ENCODE measurements around the gene CIB4.
"Not testable (repeated sequence)": the region's sequence is repeated elsewhere in the genome, so short reads cannot be mapped to it uniquely, and the experiment has no call there.

CIB4 gene

DNA sequence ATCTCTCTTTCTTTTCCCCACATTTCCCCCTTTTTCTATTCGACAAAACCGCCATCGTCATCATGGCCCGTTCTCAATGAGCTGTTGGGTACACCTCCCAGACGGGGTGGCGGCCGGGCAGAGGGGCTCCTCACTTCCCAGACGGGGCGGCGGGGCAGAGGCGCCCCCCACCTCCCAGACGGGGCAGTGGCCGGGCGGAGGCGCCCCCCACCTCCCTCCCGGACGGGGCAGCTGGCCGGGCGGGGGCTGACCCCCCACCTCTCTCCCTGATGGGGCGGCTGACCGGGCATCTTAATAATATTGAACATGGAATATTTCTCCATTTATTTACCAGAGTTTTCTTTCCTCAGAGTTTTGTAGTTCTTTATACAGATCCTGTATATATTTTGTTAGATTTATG lies 24.1 kb upstream of the CIB4 start:
- not testable (repeated sequence) for DNase-seq

DNA sequence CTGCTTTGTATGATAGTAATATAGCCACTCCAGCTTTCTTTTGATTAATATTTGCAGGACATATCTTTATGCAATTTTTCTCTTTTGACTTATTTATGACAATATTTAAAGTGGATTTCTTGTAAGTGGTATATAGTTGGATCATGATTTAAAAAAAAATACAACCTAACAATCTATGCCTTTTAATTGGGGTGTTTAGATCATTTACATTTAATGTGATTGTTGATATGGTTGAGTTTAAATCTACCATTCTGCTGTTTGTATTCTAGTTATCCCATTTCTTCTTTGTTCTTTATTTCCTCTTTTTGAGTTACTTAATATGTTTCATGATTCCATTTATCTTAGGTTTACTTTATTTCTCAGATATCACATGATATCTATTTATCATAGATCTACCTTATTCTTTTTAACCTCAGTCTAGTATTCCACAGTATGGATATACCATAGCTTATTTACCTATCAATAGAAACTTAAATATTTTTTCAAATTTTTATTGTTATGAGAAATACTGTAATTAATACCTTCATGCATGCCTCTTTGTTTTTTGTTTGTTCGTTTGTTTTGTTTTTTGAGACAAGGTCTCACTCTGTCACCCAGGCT lies 19.3 kb upstream of the CIB4 start:
- no peak for DNase-seq

DNA sequence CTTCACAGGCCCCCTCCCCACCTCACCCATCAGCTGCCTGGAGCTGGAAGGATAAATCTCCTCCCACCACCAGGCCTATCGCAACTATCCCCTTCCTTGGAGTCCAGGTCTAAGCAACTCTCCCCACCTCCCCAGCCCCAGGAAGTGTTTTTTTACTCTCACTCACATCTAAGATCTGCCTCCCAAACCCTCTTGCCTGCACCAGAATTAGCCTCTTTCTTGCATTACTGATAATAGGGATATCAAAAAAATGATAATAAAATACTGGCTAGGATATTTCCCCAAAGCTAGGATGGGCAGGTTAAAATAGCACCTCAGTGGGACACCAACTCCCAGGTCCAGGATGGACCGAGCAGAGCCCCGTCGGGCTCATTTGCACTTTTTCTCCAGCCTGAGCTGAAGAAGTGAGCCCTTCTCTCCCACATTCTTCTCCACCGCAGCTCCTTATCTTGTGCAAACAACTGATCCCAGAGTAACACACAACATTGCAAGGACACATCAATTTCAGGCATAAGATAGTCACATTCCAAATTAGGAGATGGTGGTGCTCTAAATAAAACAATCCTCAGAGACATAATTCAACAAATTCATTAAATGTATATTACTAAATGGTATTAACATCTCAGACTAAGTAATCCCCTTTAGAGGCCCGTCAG lies 17.7 kb upstream of the CIB4 start:
- no peak for DNase-seq

DNA sequence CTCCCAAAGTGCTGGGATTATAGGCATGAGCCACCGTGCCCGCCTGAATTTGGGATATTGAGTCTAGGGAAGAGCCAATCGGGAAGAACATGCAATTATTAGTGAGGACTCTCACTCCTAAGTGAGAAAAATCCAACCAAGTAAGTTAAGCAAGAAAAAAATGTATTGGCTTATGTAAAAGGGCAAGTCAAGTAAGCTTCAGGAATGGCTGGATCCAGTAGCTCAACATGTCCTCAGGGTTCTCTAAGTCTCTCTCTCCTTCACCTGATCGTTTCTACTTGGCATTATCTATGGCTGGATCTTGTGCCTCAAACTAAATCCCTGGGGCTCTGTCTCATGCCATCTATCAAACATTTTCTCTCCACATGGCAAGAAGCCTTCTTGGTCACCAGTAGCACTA lies 16.1 kb upstream of the CIB4 start:
- no peak for DNase-seq

DNA sequence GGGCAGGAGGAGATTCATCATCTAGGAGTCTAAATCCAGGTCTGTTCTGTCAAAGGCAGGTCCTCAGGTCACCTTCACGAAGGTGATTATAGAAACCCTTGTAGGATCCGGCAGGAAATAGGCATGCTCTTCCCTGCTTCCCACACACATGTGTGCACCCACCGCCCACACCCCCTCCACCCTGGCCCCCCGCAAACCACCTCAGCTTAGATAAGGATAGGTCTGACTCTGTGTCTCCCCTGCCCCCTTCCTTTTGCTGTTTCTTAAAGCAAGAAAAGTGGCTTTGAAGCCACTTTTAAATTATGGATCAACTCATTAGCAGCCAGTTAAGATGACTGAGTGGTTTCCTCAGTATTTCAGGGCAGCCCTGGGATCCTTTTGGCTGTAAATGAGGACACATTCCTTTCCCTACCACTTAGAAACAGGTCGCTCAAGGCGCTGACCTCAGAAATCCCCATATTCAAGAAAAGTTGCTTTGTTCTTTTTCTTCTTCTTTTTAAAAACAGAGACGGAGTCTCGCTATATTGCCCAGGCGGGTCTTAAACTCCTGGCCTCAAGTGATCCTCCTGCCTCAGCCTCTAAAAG lies 14.5 kb upstream of the CIB4 start:
- DNase-seq = no peak

DNA sequence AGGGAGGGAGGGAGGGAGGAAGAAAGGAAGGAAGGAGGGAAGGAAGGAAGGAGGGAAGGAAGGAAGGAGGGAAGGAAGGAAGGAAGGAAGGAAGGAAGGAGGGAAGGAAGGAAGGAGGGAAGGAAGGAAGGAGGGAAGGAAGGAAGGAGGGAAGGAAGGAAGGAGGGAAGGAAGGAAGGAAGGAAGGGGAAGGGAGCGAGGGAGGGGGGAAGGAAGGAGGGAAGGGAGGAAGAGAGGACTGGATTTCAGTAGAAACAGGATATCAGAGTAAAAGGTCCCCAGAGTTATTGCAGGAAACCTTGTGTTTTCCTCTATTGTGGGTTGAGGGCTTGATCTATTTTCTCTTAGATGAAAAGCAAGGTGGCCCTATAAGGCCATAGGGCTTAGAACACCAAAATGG lies 14.0 kb upstream of the CIB4 start:
- not testable (repeated sequence) for DNase-seq

DNA sequence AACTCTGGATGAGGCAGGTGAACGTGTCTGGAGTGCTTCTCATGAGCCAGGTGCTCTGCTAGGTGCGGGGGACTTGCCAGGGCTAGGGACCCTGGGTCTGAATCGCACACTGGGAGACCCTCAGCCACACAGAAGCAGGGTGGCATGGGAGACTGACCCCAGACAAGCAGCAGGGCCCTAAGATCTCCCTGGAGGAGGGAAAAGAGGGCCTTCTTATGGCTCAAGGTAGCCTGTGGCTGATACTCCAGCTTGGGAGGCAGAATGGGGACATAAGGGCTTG lies 12.8 kb upstream of the CIB4 start:
- DNase-seq = no peak

DNA sequence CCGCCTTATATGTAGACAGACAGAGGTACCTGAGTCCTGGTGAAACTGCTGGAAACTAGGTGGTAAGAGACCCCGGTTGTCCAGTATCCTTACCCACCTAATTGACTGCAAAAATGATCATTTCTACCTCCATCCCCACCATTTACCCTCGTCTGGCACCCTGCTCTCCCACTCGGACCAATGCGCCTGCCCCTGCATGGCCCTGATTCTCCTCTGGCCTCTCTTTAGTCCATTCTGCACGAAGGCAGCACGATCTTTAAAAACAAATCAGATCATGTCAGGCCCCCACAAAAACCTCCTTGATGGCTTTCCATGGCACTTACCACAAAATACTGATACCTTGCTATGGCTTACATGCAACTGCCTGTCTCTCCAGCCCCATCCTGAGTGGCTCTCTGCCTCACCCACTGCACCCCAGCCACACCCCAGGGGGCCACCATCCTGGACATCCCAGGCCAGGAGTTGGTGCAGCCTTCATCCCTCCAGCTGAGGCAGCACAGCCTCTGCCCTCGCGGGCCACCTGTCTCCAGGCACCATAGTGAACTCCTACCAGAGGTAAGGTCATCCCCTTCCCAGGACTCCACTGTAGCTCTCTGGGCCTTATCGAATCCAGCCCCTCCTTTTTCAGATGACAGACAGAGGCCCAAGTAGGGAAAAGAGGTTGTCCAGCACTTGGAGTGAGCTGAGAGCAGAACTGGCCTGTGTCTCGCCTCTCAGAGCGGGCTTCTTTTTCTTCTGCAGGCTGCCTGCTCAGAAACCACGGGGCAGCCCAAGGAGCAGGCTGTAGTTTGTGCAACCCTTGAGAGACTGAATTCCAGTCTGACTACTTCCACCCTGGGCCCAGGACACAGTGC lies 12.3 kb upstream of the CIB4 start:
- DNase-seq = no peak

DNA sequence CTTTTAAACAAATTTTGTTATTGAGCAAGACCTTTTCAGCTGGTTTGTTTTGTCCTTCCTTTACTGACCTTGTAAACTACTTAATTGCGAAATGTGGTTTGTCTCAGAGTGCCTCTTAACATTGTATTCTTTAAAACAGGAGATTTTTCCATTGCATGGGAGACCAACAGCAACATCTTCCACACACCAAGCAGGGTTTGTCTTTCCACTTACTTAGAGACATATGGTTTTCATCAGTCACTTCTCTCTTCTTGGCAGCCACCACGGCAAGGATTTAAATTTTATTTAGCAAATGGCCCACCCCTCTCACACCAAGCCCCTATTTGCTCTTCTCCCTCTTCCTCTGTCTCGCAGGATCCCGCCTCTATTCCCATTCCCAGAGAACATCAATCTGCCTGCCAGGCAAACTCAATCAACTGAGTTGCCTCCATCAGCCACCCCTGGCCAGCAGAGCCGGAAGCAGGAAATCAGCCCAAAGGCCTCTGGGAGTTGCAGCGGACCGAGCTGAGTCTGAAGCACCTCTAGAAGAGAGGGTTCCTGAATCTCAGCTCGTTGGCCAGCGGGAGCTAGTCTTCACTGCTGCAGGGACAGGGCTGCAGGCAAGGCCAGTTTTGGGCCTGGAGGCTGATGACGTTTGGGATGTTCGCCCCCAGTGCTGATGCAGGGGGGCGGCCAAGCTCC lies 11.3 kb upstream of the CIB4 start:
- DNase-seq = no peak

DNA sequence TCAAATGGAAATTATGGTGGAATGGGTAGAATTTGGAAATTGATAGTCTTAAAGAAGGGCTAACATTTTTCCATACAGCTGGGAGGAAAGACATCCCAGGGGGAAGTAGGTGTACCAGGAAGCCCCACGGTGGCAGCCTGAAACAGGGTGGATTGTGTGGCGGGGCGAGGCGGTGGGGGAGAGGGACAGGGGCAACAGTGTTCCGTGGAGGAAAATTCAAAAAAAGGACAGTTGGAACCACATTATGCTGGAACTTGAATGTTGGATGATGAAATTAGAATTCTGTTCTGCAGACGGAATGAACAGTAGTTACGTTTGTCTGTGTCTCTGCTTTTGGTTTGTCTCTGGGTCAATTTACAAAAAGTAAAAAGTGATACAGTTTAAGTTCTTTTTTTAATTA lies 10.6 kb upstream of the CIB4 start:
- no peak for DNase-seq

DNA sequence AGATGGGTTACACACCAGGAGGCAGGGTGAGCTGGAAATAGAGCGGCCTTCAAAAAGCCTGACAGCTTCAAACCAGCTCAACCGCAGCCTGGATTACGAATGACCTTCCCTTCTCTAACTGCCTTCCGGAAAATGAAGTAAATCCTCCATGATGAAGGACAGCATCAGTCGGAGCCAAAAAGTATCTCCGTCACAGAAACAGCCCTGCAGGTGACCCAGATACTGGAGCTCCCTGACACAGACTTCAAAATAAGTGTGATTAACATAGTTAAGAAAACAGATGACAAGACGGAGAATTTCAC lies 10.3 kb upstream of the CIB4 start:
- DNase-seq = no peak

DNA sequence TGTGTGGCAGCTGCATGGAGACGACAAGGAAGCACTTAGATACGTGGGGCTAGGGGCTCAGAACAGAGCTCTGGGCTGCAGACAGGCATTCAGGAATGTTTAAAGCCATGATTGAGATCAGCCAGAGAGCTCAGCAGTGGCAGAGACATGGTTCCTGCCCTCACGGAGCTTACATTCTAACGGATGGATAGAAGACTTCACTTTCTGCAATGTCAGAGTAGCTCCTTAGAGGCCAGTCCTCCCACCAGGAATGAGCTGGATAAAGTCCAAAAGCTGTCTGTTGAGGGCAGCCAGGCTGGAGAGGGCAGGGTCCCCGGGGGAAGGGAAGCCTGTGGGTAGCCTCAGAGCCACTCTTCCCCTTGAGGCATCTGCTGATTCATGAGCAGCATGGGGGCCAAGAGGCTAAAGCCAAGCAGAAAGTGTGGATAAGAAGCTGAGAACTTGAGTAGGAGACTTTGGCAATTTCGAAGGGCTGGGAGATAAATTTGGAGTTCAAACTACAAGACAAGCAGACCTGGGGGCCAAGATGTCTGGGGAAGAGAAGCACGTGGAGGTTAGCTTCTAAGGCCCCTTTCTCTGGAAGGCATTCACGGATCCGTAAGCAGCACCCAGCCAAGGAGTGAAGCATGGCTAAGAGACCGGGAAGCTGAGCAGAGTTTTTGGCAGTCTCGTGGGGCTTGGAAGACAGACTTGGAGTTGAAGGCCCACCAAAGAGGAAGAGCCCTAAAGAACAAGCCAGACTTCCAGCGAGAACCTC lies 9.7 kb upstream of the CIB4 start:
- no peak for DNase-seq

DNA sequence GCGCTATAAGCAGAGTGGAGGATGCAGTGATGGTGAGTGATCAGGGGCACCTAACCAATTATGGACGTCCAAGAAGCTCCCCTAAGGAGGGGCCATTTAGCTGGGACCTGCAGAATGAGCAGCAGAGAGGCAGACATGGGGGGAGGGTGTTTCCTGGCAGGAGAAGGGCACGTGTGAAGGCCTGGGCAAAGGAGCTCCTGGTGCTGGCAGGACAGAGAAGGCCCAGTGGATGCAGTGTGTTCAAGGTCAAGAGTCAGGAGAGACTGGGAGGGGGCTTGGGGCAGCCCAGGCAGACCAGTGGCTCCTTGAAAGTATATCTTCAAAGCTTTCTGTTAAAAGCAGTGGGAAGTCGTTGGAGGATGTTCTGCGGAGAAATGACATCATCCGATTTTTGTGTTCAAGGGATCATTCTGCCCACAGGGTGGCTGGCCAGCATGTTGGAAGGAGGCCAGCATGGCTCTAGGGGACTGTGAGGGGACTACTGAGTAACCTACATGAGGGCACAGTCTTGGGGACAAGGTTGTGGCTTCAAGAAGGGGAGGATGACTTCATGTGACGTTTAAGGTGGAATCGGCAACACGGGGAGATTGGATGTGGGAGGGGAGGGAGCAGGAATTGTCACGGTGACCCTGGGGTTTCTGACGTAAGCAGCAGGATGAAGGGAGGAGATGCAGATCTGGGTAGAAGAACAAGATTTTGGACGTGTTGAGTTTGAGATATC lies 9.0 kb upstream of the CIB4 start:
- no peak for DNase-seq

DNA sequence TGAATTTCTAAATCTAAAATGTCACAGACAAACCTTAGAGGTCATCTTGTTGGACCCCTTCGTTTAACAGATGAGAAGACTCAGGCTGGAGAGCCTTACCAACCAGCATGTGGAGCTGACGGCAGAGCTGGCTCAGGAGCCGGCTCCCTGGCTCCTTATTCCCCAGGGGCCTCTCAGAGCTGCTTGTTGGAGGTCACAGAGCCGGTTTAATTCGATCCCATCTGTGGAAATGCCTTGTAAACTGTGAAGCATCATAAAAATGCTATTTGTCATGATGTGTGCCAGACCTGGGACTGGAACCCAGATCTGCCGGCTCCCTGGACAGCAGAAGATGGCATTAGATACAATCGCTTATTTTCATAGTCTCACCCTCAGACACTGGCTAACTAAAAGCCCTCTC lies 8.2 kb upstream of the CIB4 start:
- no peak for DNase-seq

DNA sequence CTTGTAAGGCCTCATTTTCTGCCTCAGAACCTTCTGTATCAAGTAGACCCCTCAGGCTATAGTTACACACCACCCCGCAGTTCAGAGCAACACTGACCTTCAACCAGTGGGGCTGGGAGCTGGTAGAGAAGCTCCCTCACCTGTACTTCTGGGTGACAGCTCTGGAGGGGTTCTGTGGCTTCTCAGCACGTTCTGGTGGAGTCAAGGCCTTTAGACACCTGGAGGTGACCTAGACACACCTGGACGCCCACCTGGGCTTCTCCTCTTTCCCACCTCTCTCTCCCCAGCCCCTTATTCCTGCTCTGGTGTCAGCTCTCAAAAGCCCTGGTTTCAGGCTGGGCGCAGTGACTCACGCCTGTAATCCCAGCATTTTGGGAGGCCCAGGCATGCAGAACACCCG lies 7.3 kb upstream of the CIB4 start:
- no peak for DNase-seq

DNA sequence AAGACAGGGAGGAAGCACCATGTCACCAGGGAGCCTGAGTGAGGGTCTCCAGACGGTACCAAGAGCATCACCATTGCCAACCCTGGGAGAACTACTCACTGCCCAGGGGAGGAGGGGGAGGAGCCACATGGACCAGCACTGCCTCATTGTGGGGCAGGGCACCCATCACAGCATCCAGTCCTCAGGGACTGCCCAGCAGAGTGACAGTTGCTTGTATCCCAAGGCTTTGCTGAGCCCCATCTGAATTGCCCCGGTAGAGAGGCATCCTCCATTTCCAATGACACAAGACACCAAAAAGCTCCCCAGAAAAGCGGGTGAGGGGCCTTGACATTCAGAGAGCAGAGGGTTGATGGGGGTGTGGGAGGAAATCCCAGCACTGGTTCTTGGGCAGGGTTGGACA lies 6.8 kb upstream of the CIB4 start:
- DNase-seq = no peak

DNA sequence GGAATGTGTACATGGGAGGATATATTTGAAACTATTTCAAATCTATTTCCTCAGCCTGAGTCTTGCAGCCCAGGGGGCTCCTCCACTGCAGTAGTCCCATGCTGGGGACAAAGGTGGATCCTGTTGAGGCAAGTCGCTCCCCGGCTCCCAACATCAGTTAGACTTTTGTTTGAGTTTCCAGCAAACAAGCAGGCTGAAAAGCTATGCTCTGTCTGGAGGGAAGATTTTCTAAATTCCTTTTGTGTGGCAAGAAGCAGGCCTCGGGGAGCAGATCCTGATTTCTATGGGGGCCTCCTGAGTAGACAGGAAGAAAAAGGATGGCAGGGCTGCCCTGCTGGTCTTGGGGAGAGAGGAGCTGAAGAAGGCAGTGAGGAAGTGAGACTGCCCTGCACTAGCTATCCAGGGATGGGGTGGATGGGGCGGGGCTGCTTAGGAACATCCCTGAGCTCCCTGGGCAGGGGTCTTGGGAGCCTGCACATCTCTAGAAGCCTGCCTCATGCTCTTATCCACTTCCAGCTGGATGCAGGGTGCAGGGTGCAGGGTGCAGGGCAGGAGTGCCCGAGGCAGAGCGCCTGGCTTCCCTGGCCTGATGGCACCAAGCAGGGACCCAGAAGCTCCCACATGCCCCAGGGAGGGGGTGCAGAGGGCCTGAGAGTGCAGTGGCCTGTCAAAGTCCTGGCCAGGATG lies 6.0 kb upstream of the CIB4 start:
- no peak for DNase-seq

DNA sequence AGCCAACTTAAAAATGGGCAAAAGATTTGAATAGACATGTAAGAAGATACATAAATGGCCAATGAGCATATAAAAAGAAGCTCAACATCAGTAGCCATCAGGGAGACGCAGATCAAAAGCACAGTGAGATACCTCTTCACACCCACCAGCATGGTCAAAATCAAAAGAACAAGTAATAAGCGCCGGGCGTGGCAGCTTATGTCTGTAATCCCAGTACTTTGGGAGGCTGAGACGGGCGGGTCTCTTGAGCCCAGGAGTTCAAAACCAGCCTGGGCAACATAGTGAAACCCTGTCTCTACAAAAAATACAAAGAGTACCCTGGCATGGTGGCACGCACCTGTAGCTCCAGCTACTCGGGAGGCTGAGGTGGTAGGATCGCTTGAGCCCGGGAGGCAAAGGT lies 4.6 kb upstream of the CIB4 start:
- no peak for DNase-seq

DNA sequence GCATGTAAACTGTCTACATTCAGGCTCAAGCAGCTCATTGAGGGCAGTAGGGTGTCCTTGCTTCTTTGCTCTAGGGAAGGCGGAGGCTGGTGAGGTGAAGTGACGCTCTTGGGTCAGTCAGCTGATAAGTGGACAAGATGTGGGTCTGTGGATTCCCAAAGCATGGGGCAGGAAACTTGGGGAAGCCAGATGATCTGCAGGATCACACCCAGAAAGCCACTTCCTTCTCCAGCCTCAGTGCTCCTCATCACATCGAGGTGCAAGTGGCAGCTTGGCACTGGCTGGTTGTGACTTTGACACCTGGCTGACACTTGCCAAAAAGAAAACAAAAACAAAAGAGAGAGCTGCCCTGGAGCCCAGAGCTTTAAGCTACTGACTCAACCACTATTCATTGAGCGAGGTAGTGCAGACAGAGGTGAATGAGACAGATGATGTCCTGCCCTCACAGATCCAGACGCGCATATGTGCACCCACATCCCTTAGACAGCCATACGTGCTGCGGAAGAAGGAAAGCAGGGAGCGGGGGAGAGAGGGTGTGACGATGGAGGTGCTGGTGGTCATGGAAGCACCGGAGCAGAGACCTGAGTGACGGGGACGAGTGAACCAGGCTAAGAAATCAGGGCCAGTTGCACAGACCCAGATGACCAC lies 3.1 kb upstream of the CIB4 start:
- DNase-seq = no peak

DNA sequence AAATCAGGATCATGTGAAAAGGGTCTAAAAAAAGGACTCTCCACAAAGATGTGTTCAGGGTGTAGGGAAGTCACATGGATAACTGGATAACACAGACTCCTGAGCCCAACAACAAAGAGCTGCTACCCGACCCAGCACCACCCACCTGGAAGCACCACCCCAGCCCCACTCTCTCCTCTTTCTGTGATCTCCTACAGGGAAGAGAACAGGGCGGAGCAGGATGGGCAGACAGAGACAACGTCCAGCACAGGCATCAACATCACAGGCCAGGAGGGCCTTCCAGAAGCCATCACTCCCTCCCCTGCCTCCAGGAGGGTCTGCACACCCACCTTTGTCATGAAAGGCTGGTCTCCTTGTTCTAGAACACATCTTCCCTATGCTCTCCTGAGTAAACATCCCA lies 1.3 kb upstream of the CIB4 start:
- DNase-seq = no peak

DNA sequence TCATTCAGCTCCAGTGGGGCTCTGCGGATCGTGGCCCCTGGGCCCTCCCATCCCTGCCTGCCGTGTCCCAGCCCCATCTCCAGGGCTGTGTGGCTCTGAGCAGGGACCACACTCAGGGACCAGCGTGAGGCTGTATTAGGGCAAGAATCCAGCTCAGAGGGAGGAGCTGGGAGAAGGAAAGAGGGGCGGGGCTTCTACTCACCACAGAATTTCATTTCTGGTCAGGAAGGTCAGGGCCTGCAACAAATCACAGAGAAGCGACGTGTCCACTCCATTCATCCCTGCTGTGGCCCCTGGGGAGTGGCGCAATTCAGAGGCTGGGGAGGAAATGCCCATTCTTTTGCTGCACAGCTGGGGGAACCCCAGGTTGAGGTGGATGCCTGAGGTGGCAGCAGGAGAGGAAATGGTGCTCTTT lies 828 bp downstream of the CIB4 start:
- DNase-seq = peak; percentile 15

All from GOT3 (cell line).